CD8-positive, alpha-beta memory T cell (primary cell): ENCODE results near the gene CTNNBL1. TPM values are rescaled to one million over a fixed set of nuclear protein-coding genes. Genes with fewer than 3 reads are reported as not detected.
"Not testable (repeated sequence)": the region's sequence is repeated elsewhere in the genome, so short reads cannot be mapped to it uniquely, and the experiment has no call there.

Source experiments
- CTCF ChIA-PET: fragments of 350-600 bp; sonication (Branson Sonifier 250); formaldehyde crosslinking; loops from one replicate; lab custom pipeline; 2021; ENCODE audit warnings: antibody characterized with exemption; lab: Charles Lee
- POLR2A ChIA-PET: fragments of 350-600 bp; sonication (Branson Sonifier 250); formaldehyde crosslinking; loops from one replicate; lab custom pipeline; 2021; ENCODE audit warnings: antibody characterized with exemption; lab: Charles Lee
- DNase-seq, 5 donors: peaks; one replicate each; pipeline versions ENCODE4 v3.0.0 to v3.0.0-alpha.2; 2020 to 2022; ENCODE audit warnings: mixed read lengths in 1 of 5
- H3K27ac ChIP-seq: one replicate; pipeline ENCODE4 v1.7.0; 2013; ENCODE audit warnings: low read depth, mild to moderate bottlenecking, low read length, moderate library complexity
- H3K27me3 ChIP-seq: 2 replicates; pipeline ENCODE4 v1.7.0; 2013; ENCODE audit warnings: low read length, mild to moderate bottlenecking; ENCODE audit not compliant: insufficient read depth, poor library complexity, severe bottlenecking
- H3K36me3 ChIP-seq: 2 replicates; pipeline ENCODE4 v1.7.0; 2013; ENCODE audit warnings: mild to moderate bottlenecking, low read length, moderate library complexity; ENCODE audit not compliant: insufficient read depth
- H3K4me1 ChIP-seq: 2 replicates; pipeline ENCODE4 v1.7.0; 2013; ENCODE audit warnings: mild to moderate bottlenecking, low read length, moderate library complexity; ENCODE audit not compliant: insufficient read depth
- H3K4me3 ChIP-seq: 2 replicates; pipeline ENCODE4 v1.7.0; 2013; ENCODE audit warnings: mild to moderate bottlenecking, low read length
- H3K9me3 ChIP-seq: 2 replicates; pipeline ENCODE4 v1.7.0; 2013; ENCODE audit warnings: mild to moderate bottlenecking, low read length
- H3K27ac Mint-ChIP-seq, 8 donors: one replicate each; pipeline ENCODE4 v1.8.0; 2020 to 2021; ENCODE audit warnings: mixed read lengths in 8 of 8, mild to moderate bottlenecking in 6 of 8, inconsistent platforms in 3 of 8, moderate library complexity in 3 of 8
- H3K27me3 Mint-ChIP-seq, 2 donors: one replicate each; pipeline ENCODE4 v1.8.0; 2020 to 2021; ENCODE audit warnings: mixed read lengths in 2 of 2, mild to moderate bottlenecking in 1 of 2, moderate library complexity in 1 of 2
- H3K36me3 Mint-ChIP-seq, 3 donors: one replicate each; pipeline ENCODE4 v1.8.0; 2020 to 2021; ENCODE audit warnings: mixed read lengths in 3 of 3, inconsistent platforms in 1 of 3, mild to moderate bottlenecking in 1 of 3
- H3K4me1 Mint-ChIP-seq, 3 donors: one replicate each; pipeline ENCODE4 v1.8.0; 2020 to 2021; ENCODE audit warnings: mixed read lengths in 3 of 3, inconsistent platforms in 1 of 3, mild to moderate bottlenecking in 1 of 3
- H3K4me3 Mint-ChIP-seq, 7 donors: one replicate each; pipeline ENCODE4 v1.8.0; 2020 to 2021; ENCODE audit warnings: mixed read lengths in 7 of 7, mild to moderate bottlenecking in 6 of 7, moderate library complexity in 4 of 7, inconsistent platforms in 2 of 7
- H3K9me3 Mint-ChIP-seq, 5 donors: one replicate each; pipeline ENCODE4 v1.8.0; 2020 to 2022; ENCODE audit warnings: mixed read lengths in 5 of 5, mild to moderate bottlenecking in 3 of 5, moderate library complexity in 2 of 5, inconsistent platforms in 1 of 5
- polyA plus RNA-seq: library from polyadenylated mRNA; unstranded; fragments of 300-500 nt; fragmentation: Illumina TruSeq; gene quantifications from one replicate; pipeline ENCODE4 v1.2.3, GENCODE V29; 2021
- total RNA-seq, 2 experiments: library from RNA; stranded (reverse); gene quantifications; one replicate each; pipeline ENCODE4 v1.2.3, GENCODE V29; 2021

CTNNBL1 gene
- total and polyA plus RNA-seq, 3 experiments from 2014 or later = 86.8 to 97.8 (median 88.9) TPM

GRCh38 chr20:37711001-37711400 lies 17.2 kb downstream of the CTNNBL1 start:
- no peak for DNase-seq
- peak overlapping the region in 1 of 8 donors; percentile 13 for H3K27ac Mint-ChIP-seq
- Histone ChIP-seq H3K36me3 (no peaks in the 10 kb centered on the region), H3K27me3 (no peaks in the 10 kb centered on the region), H3K27ac (no peak overlapping the region), H3K4me1 (no peaks in the 10 kb centered on the region), H3K9me3 (no peaks in the 10 kb centered on the region), H3K4me3 (no peak overlapping the region)
- no peaks in the 10 kb centered on the region for H3K9me3 Mint-ChIP-seq
- no peaks in the 10 kb centered on the region for H3K27me3 Mint-ChIP-seq
- CTCF ChIA-PET = no interaction called here
- H3K36me3 Mint-ChIP-seq = peaks cover 0 to 30% (median 15%) of the 10 kb centered on the region in 3 donors
- H3K4me3 Mint-ChIP-seq = no peak overlapping the region
- POLR2A ChIA-PET = no interaction called here
- peaks cover 46 to 78% (median 61%) of the 10 kb centered on the region in 3 donors for H3K4me1 Mint-ChIP-seq

- Histone ChIP-seq H3K9me3 (no peaks in the 10 kb centered on the region), H3K4me1 (no peaks in the 10 kb centered on the region), H3K4me3 (no peak overlapping the region), H3K27me3 (no peaks in the 10 kb centered on the region), H3K27ac (no peak overlapping the region), H3K36me3 (no peaks in the 10 kb centered on the region)
- peak overlapping the region in 1 of 8 donors; percentile 26 for H3K27ac Mint-ChIP-seq
- ChIA-PET CTCF (no interaction called here), POLR2A (no interaction called here)
- no peak for DNase-seq
- H3K27me3 Mint-ChIP-seq = no peaks in the 10 kb centered on the region
- no peak overlapping the region for H3K4me3 Mint-ChIP-seq
- peaks cover 3 to 30% (median 22%) of the 10 kb centered on the region in 3 donors for H3K36me3 Mint-ChIP-seq
- H3K9me3 Mint-ChIP-seq = no peaks in the 10 kb centered on the region
- peaks cover 44 to 69% (median 64%) of the 10 kb centered on the region in 3 donors for H3K4me1 Mint-ChIP-seq
Observed at GRCh38 chr20:37711994-37712964, 18.4 kb downstream of the CTNNBL1 start.

- ChIA-PET POLR2A (no interaction called here), CTCF (no interaction called here)
- no peaks in the 10 kb centered on the region for H3K27me3 ChIP-seq
- peaks cover 3 to 26% (median 18%) of the 10 kb centered on the region in 3 donors for H3K36me3 Mint-ChIP-seq
- H3K4me3 Mint-ChIP-seq = no peak overlapping the region
- no peak overlapping the region for H3K27ac ChIP-seq
- no peak for DNase-seq
- H3K4me1 Mint-ChIP-seq = peaks cover 39 to 60% (median 57%) of the 10 kb centered on the region in 3 donors
- no peaks in the 10 kb centered on the region for H3K9me3 Mint-ChIP-seq
- H3K4me1 ChIP-seq = no peaks in the 10 kb centered on the region
- H3K27me3 Mint-ChIP-seq = no peaks in the 10 kb centered on the region
- H3K36me3 ChIP-seq = no peaks in the 10 kb centered on the region
- no peaks in the 10 kb centered on the region for H3K9me3 ChIP-seq
- no peak overlapping the region for H3K27ac Mint-ChIP-seq
- no peak overlapping the region for H3K4me3 ChIP-seq
Observed at GRCh38 chr20:37713396-37713795, 19.6 kb downstream of the CTNNBL1 start.

- Mint-ChIP-seq H3K4me1 (peaks cover 35 to 58% (median 50%) of the 10 kb centered on the region in 3 donors), H3K9me3 (no peaks in the 10 kb centered on the region), H3K27ac (peak overlapping the region in 1 of 8 donors; percentile 16), H3K4me3 (no peak overlapping the region), H3K27me3 (no peaks in the 10 kb centered on the region), H3K36me3 (peaks cover 3 to 23% (median 21%) of the 10 kb centered on the region in 3 donors)
- H3K27ac ChIP-seq = no peak overlapping the region
- CTCF ChIA-PET = interaction anchor here (1.3 kb wide), 1 partner anchor 12 kb away, joined by 3 read pairs; no protein-coding TSS in a partner anchor
- no peaks in the 10 kb centered on the region for H3K4me1 ChIP-seq
- no peaks in the 10 kb centered on the region for H3K36me3 ChIP-seq
- no peaks in the 10 kb centered on the region for H3K9me3 ChIP-seq
- no peak for DNase-seq
- POLR2A ChIA-PET = no interaction called here
- H3K27me3 ChIP-seq = no peaks in the 10 kb centered on the region
- no peak overlapping the region for H3K4me3 ChIP-seq
Observed at GRCh38 chr20:37714978-37715672, 21.3 kb downstream of the CTNNBL1 start.

- H3K4me3 Mint-ChIP-seq = no peak overlapping the region
- no peak for DNase-seq
- H3K27me3 Mint-ChIP-seq = no peaks in the 10 kb centered on the region
- POLR2A ChIA-PET = no interaction called here
- Histone ChIP-seq H3K27ac (no peak overlapping the region), H3K27me3 (no peaks in the 10 kb centered on the region), H3K4me1 (no peaks in the 10 kb centered on the region), H3K4me3 (no peak overlapping the region), H3K9me3 (no peaks in the 10 kb centered on the region), H3K36me3 (no peaks in the 10 kb centered on the region)
- CTCF ChIA-PET = no interaction called here
- H3K36me3 Mint-ChIP-seq = peaks cover 9 to 18% (median 12%) of the 10 kb centered on the region in 3 donors
- peaks cover 19 to 35% (median 29%) of the 10 kb centered on the region in 3 donors for H3K4me1 Mint-ChIP-seq
- H3K9me3 Mint-ChIP-seq = peaks cover 0 to 10% (median 6%) of the 10 kb centered on the region in 5 donors
- H3K27ac Mint-ChIP-seq = no peak overlapping the region
Observed at GRCh38 chr20:37721751-37722150, 27.9 kb downstream of the CTNNBL1 start.

DNA sequence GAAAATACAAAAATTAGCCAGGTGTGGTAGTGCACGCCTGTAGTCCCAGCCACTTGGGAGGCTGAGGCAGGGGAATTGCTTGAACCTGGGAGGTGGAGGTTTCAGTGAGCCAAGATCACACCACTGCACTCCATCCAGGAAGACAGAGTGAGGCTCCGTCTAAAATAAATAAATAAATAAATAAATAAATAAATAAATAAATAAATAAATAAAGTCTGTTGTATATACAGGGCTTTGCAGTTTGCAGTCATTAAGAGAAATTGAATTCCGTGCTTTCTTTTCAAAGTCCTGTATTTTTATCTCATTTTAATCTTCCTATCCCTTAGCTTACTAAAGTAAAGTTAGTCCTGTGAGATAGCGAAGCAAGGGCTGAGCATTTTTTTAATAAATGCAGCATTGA lies 28.5 kb downstream of the CTNNBL1 start:
- POLR2A ChIA-PET, H3K4me3 Mint-ChIP-seq, H3K27ac ChIP-seq, H3K27ac Mint-ChIP-seq, H3K9me3 ChIP-seq, H3K4me1 ChIP-seq, H3K4me3 ChIP-seq, H3K36me3 ChIP-seq, CTCF ChIA-PET, DNase-seq, H3K27me3 ChIP-seq, H3K27me3 Mint-ChIP-seq: not testable (repeated sequence)
- H3K4me1 Mint-ChIP-seq = peaks cover 20 to 35% (median 34%) of the 10 kb centered on the region in 3 donors
- H3K36me3 Mint-ChIP-seq = peaks cover 9 to 16% (median 11%) of the 10 kb centered on the region in 3 donors
- peaks cover 0 to 10% (median 6%) of the 10 kb centered on the region in 5 donors for H3K9me3 Mint-ChIP-seq

GRCh38 chr20:37723668-37724067 lies 29.8 kb downstream of the CTNNBL1 start:
- Mint-ChIP-seq H3K4me1 (peaks cover 27 to 45% (median 45%) of the 10 kb centered on the region in 3 donors), H3K4me3 (no peak overlapping the region), H3K9me3 (peaks cover 0 to 10% (median 6%) of the 10 kb centered on the region in 5 donors), H3K27ac (peak overlapping the region in 1 of 8 donors; percentile 29), H3K36me3 (peaks cover 11 to 16% (median 11%) of the 10 kb centered on the region in 3 donors), H3K27me3 (no peaks in the 10 kb centered on the region)
- Histone ChIP-seq H3K36me3 (no peaks in the 10 kb centered on the region), H3K27me3 (no peaks in the 10 kb centered on the region), H3K9me3 (no peaks in the 10 kb centered on the region), H3K4me3 (no peak overlapping the region), H3K4me1 (peaks cover 6% of the 10 kb centered on the region), H3K27ac (no peak overlapping the region)
- ChIA-PET CTCF (no interaction called here), POLR2A (no interaction called here)
- DNase-seq = no peak

DNA sequence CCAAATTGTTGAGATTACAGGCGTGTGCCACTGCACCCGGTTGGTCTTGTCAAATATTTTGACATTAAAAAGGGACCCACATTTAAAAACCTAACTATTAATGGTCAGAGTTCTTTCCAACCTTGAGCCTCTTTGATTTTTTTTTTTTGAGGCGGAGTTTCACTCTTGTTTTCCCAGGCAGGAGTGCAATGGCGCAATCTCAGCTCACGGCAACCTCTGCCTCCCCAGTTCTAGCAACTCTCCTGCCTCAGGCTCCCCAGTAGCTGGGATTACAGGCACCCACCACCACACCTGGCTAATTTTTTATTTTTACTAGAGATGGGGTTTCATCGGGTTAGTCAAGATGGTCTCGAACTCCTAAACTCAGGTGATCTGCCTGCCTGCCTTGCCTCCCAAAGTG lies 31.3 kb downstream of the CTNNBL1 start:
- H3K4me1 Mint-ChIP-seq = peaks cover 30 to 52% (median 47%) of the 10 kb centered on the region in 3 donors
- CTCF ChIA-PET = no interaction called here

More for the DNA sequence above, 31.3 kb downstream of the CTNNBL1 start:
- H3K27ac ChIP-seq = no peak overlapping the region
- H3K27me3 ChIP-seq = no peaks in the 10 kb centered on the region
- H3K36me3 ChIP-seq = no peaks in the 10 kb centered on the region
- no peaks in the 10 kb centered on the region for H3K9me3 ChIP-seq
- Mint-ChIP-seq H3K9me3 (peaks cover 0 to 10% (median 6%) of the 10 kb centered on the region in 5 donors), H3K27me3 (no peaks in the 10 kb centered on the region), H3K4me3 (no peak overlapping the region), H3K27ac (no peak overlapping the region), H3K36me3 (peaks cover 9 to 16% (median 11%) of the 10 kb centered on the region in 3 donors)
- H3K4me3 ChIP-seq = no peak overlapping the region
- H3K4me1 ChIP-seq = peaks cover 6% of the 10 kb centered on the region
- DNase-seq = no peak
- POLR2A ChIA-PET = no interaction called here
